Measurements from ENCODE around the gene PAPOLG.

GRCh38 chr2:60793169-60793568 lies 37.1 kb downstream of the PAPOLG start:
- TF ChIP-seq PRDM4 (CRISPR knock-in tag; IDR thresholded peaks at IDR 0.05; ENCODE audit: borderline replicate concordance) (no peak), CHD2 (IDR thresholded peaks at IDR 0.05; ENCODE audit: low read depth, low read length) (no peak), SRF (IDR thresholded peaks at IDR 0.05; ENCODE audit: low read depth, low read length) (no peak), POLR2A (IDR thresholded peaks at IDR 0.05; ENCODE audit: insufficient read depth in 1 of 2, low read depth in 2 of 2, low read length in 2 of 2) (no peak), CTCF (CRISPR knock-in tag; IDR thresholded peaks at IDR 0.05) (no peak), ERF (CRISPR knock-in tag; IDR thresholded peaks at IDR 0.05) (no peak), TCF7L2 (IDR thresholded peaks at IDR 0.05; ENCODE audit: low read depth, low read length) (no peak), MAFF (IDR thresholded peaks at IDR 0.05; ENCODE audit: low read depth, low read length) (no peak), RBAK (CRISPR knock-in tag; IDR thresholded peaks at IDR 0.05) (no peak), ZNF652 (CRISPR knock-in tag; IDR thresholded peaks at IDR 0.05; ENCODE audit: borderline replicate concordance, low read depth) (no peak), ADNP (CRISPR knock-in tag; IDR thresholded peaks at IDR 0.05) (no peak), NFAT5 (CRISPR knock-in tag; IDR thresholded peaks at IDR 0.05) (no peak), THRA (CRISPR knock-in tag; IDR thresholded peaks at IDR 0.05; ENCODE audit: borderline replicate concordance) (no peak)

All from HepG2 (cell line).